ENCODE data around the gene ZNF335. TPM values are rescaled to one million over a fixed set of nuclear protein-coding genes. Genes with fewer than 3 reads are reported as not detected.

Gene ZNF335
- total RNA-seq, 1 donor from 2014 or later, result 19.1 TPM

DNA sequence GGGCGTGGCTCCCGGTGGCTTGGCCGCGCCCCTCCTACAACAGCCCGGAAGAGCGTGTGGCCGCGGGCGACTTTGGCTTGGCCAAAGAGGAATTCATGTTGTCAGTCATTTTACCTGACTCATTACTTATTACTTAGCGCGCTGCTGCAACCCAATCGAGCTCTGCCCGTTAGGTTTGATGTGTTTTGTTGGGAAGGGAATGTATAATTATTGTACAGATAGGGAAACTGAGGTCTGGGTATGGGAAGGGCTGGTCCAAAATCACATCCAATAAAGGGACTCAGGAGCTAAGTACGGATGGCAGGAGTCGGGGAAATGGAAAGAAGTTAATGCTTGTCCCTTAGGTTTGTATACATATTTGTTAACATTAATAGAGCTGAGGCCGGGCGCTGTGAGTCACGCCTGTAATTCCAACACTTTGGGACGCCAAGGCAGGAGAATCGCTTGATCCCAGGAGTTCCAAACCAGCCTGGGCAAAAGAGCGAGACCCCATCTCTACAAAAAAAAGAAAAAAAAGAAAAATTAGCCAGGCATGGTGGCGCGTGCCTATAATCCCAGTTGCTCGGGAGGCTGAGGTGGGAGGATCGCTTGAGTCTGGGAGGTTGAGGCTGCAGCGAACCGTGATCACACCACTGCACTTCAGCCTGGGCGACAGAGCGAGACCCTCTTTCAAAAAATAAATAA, 639 bp upstream of the ZNF335 start:
- DNase-seq (peak; percentile 59), ATAC-seq (no peak)
- H3K4me1 ChIP-seq, result peaks cover 16% of the 10 kb centered on the region
- H3K36me3 ChIP-seq, result peaks cover 20% of the 10 kb centered on the region
- no peaks in the 10 kb centered on the region for H3K27me3 ChIP-seq
- peak overlapping the region; percentile 100 for H3K27ac ChIP-seq
- intact Hi-C loops (cut with DNase I), result no loop called here
- TF ChIP-seq, protein P1, sequence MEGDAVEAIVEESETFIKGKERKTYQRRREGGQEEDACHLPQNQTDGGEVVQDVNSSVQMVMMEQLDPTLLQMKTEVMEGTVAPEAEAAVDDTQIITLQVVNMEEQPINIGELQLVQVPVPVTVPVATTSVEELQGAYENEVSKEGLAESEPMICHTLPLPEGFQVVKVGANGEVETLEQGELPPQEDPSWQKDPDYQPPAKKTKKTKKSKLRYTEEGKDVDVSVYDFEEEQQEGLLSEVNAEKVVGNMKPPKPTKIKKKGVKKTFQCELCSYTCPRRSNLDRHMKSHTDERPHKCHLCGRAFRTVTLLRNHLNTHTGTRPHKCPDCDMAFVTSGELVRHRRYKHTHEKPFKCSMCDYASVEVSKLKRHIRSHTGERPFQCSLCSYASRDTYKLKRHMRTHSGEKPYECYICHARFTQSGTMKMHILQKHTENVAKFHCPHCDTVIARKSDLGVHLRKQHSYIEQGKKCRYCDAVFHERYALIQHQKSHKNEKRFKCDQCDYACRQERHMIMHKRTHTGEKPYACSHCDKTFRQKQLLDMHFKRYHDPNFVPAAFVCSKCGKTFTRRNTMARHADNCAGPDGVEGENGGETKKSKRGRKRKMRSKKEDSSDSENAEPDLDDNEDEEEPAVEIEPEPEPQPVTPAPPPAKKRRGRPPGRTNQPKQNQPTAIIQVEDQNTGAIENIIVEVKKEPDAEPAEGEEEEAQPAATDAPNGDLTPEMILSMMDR (IDR thresholded peaks at IDR 0.05), result no peak
- peak overlapping the region; percentile 99 for H3K4me3 ChIP-seq
- no peaks in the 10 kb centered on the region for H3K9me3 ChIP-seq

DNA sequence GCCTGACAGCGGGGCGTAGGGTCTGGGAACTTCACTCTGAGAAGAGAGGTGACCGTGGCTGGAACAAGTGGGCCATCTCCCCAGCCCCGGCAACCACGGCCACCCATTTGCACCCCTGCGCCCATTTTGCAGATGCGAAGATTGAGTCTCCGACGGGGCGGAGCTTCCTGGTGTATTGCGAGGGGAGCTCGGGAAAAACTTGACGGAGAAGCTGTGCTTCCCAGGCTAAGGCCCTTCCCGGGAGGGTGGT, 653 bp downstream of the ZNF335 start:
- Histone ChIP-seq H3K27ac (peak overlapping the region; percentile 100), H3K36me3 (peaks cover 33% of the 10 kb centered on the region), H3K9me3 (no peaks in the 10 kb centered on the region), H3K27me3 (no peaks in the 10 kb centered on the region), H3K4me1 (peaks cover 16% of the 10 kb centered on the region), H3K4me3 (peak overlapping the region; percentile 99)
- TF ChIP-seq, protein P1 (IDR thresholded peaks at IDR 0.05), result no peak
- intact Hi-C loops (cut with DNase I), result no loop called here
- ATAC-seq (no peak), DNase-seq (no peak)

DNA sequence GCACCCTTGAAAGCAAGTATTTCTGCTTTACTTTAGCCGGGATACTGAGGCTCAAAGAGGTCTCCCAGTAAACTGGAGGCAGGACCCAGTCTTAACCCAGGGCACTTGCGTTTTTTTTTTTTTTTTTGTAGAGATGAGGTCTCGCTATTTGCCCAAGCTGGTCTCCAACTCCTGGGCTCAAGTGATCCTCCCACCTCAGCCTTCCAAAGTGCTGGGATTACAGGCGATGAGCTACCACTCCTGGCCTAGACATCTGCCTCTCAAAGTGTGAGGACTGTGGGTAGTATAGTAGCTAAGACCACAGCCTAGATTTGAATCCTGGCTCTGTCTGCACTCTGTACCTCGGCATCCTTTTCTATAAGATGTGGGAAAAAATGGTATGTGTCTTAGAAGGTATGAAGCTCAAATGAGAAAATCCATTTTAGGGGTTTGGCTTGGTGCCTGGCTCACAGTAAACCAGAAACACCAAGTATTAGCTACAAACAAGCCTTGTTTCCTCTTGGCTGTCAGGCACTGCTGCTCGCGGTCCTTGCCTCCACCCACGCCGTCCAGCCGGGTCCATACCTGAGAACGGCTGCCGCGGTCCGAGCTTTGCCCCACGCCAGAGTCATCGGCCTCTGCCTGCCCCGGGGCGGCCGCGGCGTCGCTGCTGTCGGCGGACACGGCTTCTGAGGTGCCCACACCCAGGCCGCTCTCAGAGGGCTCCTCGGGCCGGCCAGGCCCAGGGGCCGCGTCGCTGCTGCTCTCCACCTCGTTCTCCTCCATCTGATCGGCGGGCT, 1.2 kb downstream of the ZNF335 start:
- Histone ChIP-seq H3K27ac (peak overlapping the region; percentile 100), H3K9me3 (no peaks in the 10 kb centered on the region), H3K27me3 (no peaks in the 10 kb centered on the region), H3K36me3 (peaks cover 38% of the 10 kb centered on the region), H3K4me1 (peaks cover 16% of the 10 kb centered on the region), H3K4me3 (peak overlapping the region; percentile 99)
- ATAC-seq (no peak), DNase-seq (peak; percentile 76)
- TF ChIP-seq, protein P1 (IDR thresholded peaks at IDR 0.05), result no peak
- intact Hi-C loops (cut with DNase I), result no loop called here

DNA sequence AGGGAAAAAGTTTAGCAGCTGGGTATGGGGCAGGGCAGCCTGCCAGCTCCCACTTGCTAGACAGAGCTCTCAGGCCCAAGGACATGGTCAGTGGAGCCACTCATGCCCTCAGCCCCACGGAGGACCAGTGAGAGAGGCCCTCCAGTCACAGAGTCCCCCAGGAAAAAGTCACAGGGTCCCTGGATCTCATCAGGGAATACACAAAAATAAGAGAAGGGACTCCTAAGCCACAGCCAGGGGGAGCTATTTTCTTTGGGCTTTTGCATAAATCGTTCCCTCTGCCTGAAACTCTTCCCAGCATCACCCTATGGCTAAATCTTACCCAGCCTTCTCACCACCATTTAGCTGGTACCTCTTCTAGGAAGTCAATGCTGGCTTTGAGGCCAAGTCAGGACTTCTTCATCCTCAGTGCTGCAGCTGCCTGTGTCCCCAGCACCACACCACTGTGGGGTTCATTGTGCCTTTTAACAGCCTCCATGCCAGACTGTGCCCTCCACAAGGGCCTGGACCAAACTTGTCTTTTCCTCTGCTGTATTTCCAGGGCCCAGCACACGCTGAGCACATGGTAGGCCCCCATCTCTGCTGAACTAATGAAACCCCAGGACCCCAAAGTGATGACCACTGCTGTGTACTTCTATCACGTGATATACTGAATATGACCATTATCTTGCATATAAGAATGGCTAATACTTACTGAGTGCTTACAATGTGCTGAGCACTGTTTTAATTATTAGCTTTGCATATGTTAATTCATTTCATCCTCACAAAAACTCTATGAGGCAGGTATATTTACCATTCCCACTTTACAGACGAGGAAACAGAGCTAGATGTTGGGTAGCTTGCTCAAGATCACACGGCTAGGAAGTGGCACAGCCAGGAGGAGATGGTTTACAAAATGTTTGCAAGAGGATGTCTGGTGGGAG, 2.0 kb downstream of the ZNF335 start:
- Histone ChIP-seq H3K9me3 (no peaks in the 10 kb centered on the region), H3K4me3 (peak overlapping the region; percentile 99), H3K4me1 (peaks cover 16% of the 10 kb centered on the region), H3K27me3 (no peaks in the 10 kb centered on the region), H3K36me3 (peaks cover 47% of the 10 kb centered on the region), H3K27ac (peak overlapping the region; percentile 100)
- DNase-seq, result peak; percentile 62
- TF ChIP-seq, protein P1 (IDR thresholded peaks at IDR 0.05), result peak; percentile 58
- intact Hi-C loops (cut with DNase I), result no loop called here
- no peak for ATAC-seq

DNA sequence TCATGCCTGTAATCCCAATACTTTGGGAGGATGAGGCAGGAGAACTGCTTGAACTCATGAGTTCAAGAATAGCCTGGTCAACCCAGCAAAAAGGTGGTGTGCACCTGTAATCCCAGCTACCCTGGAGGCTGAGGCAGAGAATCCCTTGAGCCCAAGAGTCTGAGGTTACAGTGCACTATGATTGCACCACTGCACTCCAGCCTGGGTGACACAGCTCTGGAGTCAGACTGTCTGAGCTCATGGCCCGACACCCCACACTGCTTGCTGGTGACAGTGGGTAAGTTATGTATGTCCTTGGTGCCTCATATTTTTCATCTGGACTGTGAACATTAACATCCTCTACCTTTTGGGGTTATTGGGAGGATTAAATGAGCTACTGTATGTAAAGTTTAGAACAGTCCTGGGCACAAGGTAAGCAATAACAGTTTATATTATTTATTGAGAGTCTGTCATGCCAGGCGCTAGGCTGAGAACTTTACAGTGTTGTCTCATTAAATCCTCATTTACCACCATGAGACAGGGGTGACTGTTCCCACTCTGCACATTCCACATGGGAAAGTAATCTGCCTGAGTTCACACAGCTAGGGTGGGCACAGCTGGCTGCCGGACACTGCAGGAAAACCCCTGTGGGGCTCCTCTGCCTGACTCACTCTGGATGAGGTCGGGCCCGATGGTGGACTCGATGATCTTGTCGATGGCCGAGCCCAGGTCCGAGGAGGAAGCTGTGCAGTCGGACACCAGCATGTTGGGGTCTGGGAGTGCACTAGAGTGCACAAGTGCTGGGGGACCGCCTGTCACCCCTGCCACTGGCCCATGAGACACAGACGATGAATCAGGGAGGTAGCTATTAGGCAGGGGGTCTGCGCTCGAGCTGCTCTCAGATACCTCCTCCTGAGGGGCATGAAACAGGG, 2.9 kb downstream of the ZNF335 start:
- peak; percentile 67 for DNase-seq
- TF ChIP-seq, protein P1 (IDR thresholded peaks at IDR 0.05), result no peak
- no peaks in the 10 kb centered on the region for H3K27me3 ChIP-seq
- intact Hi-C loops (cut with DNase I), result no loop called here
- no peak overlapping the region for H3K27ac ChIP-seq
- no peaks in the 10 kb centered on the region for H3K9me3 ChIP-seq
- peaks cover 16% of the 10 kb centered on the region for H3K4me1 ChIP-seq
- no peak for ATAC-seq
- H3K4me3 ChIP-seq, result no peak overlapping the region
- H3K36me3 ChIP-seq, result peaks cover 56% of the 10 kb centered on the region

Data from upper lobe of right lung (tissue), 1 donor.